Muscle of arm (tissue), 14 donors: ENCODE measurements around the gene MFAP3L. TPM values are rescaled to one million over a fixed set of nuclear protein-coding genes. Genes with fewer than 3 reads are reported as not detected.
"Not testable (repeated sequence)": the region's sequence is repeated elsewhere in the genome, so short reads cannot be mapped to it uniquely, and the experiment has no call there.

ENCODE experiments used
- DNase-seq: peaks from one replicate; pipeline ENCODE4 v3.0.0-alpha.2; 2013
- long read RNA-seq, 11 donors: transcript quantifications; one replicate each; lab custom pipeline, GENCODE V29; 2026
- polyA plus RNA-seq, 12 donors: library from polyadenylated mRNA; unstranded; fragments of 120-200 nt; gene quantifications; one replicate each; pipeline ENCODE4 v1.2.1, GENCODE V29; 2013; ENCODE audit not compliant: insufficient read length in 12 of 12

MFAP3L gene
- polyA plus RNA-seq = 1 to 10 TPM in 10 of 12 donors, not detected in 2; 1.3 to 5.3 (median 2.0) TPM
- long read RNA-seq, donor 1, full-length matches to known transcripts = 1 of 1 reads
- long read RNA-seq, donor 1, partial matches to known transcripts = 0 of 1 reads
- long read RNA-seq, donor 1, other reads (novel, unspliced or antisense) = 0 of 1 reads
- long read RNA-seq, donor 2 = 0 reads
- long read RNA-seq, donor 3, partial matches to known transcripts = 0 of 1 reads
- long read RNA-seq, donor 3, other reads (novel, unspliced or antisense) = 0 of 1 reads
- long read RNA-seq, donor 4 = 0 reads
- long read RNA-seq, donor 5 = 0 reads
- long read RNA-seq, donor 6 = 0 reads
- long read RNA-seq, donor 7 = 0 reads
- long read RNA-seq, donor 8 = 0 reads
- long read RNA-seq, donor 9, partial matches to known transcripts = 0 of 1 reads
- long read RNA-seq, donor 9, other reads (novel, unspliced or antisense) = 0 of 1 reads
- long read RNA-seq, donor 10 = 0 reads
- long read RNA-seq, donor 11 = 0 reads

GRCh38 chr4:170026253-170027021 lies at the start of gene MFAP3L:
Gene MFAP3L (minus strand): TSS chr4:170026395. CDS start chr4:170005877, 20,518 bp downstream.
- peak; percentile 78 for DNase-seq

DNA sequence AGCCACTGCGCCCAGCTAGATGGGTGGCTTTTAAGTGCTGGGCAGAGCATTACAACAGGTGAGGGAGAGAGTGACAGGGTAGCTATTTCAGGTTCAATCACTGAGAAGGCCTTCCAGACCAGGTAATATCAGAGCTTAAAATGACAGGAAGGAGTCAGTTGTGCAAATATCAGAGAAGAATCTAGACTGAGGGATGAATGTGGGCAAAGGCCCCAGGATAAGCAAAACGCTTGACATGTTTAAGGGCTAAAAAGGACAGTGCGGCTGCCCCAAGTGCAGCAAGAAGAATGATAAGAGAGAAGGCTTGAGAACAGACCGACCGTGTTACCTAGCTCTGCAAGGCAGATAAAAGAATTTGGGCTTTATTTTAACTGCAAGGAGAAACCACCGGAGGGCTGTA lies 45.0 kb upstream of the MFAP3L start:
- DNase-seq = no peak

GRCh38 chr4:170068438-170069128 lies 42.4 kb upstream of the MFAP3L start:
- DNase-seq = no peak

DNA sequence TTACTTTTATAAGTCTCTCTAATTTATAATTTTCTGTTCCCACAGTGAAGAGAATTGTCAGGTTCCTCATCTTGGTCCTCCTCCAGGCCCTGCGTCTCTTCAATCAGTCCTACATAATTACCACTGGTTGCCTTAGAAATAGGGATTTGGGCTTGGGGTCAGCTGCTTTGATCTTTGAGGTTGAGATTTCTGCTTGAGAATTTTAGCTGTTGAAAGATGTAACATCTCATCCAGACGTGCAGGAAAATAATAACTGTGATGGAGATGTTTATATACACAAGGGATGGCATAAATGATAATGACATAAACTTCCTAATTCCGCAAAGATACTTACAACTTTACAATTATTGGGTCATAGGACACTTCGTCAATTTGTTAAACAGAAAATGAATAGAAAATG lies 33.2 kb upstream of the MFAP3L start:
- DNase-seq = no peak

DNA sequence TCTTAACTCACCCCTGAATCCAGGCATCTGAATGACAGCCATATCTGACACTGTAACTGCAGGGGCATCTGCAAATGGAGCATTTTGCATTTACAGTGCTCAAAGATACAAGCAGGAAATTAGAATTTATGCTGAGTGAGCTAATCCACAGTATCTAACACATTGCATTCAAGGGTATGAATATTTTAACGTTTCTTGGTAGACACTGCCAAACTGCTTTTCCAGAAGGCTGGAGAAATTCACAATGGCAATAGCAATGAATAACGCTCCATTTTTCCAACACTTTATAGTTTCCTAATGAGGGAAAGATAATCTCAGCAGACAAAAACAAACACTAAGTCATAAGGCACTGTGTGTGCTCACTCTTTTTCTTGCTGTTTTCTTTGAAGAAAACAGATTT lies 32.6 kb upstream of the MFAP3L start:
- no peak for DNase-seq

GRCh38 chr4:170057866-170058265 lies 31.7 kb upstream of the MFAP3L start:
- no peak for DNase-seq

- DNase-seq = no peak
Measured at GRCh38 chr4:170052919-170053318, 26.7 kb upstream of the MFAP3L start.

- DNase-seq = no peak
Measured at GRCh38 chr4:170051402-170051801, 25.2 kb upstream of the MFAP3L start.

DNA sequence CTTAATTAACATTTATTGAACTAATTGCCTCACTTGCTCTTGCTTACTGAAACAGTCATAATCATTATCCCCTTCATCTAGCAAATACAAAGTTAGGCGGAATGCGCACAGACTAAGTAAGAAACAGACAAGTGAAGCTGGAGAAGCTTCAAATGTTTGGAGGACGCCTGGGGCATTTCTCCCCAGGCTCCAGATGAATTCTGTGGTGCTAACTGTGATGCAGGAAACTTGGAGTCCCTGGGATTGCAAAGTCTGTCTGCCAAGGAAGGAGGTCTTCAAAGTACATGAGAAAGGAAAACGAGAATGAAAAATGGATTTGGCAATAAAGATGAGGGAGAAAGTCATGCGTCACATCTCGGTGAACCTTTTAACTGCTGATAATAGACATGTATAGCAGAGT lies 23.6 kb upstream of the MFAP3L start:
- no peak for DNase-seq

- peak; percentile 57 for DNase-seq
Measured at GRCh38 chr4:170047771-170048354, 21.7 kb upstream of the MFAP3L start.

DNA sequence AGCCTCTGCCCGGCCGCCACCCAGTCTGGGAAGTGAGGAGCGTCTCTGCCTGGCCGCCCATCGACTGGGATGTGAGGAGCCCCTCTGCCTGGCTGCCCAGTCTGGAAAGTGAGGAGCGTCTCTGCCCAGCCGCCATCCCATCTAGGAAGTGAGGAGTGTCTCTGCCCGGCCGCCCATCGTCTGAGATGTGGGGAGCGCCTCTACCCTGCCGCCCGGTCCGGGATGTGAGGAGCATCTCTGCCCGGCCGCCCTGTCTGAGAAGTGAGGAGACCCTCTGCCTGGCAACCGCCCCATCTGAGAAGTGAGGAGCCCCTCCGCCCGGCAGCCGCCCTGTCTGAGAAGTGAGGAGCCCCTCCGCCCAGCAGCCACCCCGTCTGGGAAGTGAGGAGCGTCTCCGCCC lies 20.0 kb upstream of the MFAP3L start:
- not testable (repeated sequence) for DNase-seq

DNA sequence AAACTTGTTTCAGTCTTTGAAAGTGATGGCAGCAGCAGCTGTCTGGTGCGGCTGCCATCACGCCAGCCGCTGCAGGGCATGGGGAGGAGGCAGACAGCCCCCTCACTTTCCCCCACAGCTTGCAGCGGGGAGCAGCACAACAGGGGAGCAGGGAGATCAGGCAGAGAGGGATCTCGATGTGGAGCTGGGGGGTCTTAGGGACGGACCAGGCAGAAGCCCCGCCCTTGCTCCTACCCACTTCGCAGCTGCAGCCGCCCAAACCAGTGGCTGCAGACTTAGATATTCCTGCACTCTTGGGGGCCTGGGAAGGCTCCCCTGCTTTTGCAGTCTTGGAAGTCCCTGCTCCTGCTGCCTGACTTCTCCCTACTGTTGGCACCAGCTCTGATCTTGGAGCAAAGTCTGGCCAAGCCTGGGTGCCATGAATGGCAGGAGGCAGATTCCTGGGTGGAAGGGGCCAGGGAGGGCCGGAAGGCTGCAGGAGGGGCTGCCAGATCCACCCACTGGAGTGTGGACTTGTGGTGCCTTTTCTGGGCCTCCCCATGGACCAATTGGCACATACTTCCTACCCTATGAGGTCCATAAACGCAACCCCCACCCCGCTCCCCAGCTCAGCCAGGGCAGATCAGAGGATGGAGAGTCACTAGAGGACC lies 14.0 kb upstream of the MFAP3L start:
- DNase-seq = no peak

- DNase-seq = no peak
Measured at GRCh38 chr4:170038769-170039168, 12.6 kb upstream of the MFAP3L start.

DNA sequence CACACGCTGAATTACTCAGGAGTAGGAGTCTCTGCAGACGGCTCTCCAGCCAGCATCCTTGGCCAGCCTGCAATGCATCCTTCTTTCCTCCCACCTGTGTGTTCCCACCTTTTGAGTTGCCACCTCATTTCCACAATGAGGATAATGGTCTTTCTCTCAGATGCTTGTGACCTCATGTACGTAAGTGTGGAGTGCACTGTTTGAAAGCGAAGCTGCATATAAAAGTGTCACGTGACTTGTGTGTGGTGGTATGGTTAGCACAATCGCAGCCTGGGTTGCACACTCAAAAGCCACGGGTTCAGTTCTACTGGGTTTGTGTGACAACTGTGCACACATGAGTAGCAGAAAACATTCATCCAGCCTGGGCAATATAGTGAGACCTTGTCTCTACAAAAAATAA lies 12.0 kb upstream of the MFAP3L start:
- DNase-seq = no peak

- no peak for DNase-seq
Measured at GRCh38 chr4:170037481-170037880, 11.3 kb upstream of the MFAP3L start.

- DNase-seq = no peak
Measured at GRCh38 chr4:170035845-170036244, 9.7 kb upstream of the MFAP3L start.

DNA sequence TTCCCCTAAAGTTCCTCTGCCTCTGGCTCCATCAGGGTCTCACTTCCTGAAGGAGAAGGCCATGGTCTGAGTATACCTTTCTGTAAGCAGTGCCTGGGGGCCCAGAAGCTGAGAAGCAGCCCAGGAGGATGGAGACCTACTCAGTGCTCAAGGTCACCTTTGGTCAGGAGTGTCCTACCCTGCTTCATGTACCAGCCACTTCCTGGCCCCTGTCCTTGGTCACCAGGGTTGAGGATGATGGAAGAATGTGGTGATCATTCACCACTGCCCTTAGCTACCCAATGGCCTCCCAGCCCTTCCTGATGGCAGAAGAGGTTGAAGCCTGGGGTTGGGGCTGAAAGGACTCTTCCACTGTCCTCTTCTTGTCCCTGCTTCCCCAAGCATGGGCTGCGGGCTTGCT lies 9.0 kb upstream of the MFAP3L start:
- DNase-seq = no peak

DNA sequence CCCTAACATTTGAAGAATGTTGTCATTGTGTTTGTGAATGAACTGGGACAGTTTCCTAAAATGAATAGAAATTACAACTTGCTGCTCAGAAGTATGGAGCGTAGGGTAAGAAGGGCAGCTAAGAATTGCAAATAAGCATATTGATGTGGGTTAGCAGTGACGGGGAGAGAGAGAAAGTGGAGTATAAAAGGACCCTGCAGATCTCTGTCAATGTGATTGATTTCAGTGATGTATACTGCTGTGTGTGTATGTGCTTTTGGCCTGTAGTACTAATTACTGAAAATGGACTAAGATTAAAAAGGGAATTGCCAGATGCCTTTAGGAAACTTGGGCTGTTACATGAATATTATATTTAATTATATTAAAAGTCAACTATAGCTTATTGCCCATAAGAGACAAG lies 7.8 kb upstream of the MFAP3L start:
- no peak for DNase-seq

DNA sequence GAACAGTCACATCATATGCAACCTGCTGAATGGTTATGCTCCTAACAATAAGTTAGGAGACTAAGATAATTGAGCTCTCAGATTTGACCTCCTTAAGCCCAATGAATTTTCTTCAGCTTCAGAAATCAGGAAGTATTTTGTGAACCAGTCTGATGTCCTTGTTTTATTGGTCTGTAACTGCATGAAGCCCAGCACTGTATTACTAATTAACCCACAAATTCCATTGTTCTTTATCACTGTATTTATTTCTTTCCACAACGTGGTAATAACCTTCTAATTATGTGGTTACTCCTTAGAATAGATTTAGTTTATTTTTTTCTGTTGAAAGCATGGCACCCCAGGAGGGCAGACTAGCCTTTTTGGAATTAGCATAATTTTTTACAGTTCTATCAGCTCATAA lies 3.9 kb upstream of the MFAP3L start:
- DNase-seq = no peak

DNA sequence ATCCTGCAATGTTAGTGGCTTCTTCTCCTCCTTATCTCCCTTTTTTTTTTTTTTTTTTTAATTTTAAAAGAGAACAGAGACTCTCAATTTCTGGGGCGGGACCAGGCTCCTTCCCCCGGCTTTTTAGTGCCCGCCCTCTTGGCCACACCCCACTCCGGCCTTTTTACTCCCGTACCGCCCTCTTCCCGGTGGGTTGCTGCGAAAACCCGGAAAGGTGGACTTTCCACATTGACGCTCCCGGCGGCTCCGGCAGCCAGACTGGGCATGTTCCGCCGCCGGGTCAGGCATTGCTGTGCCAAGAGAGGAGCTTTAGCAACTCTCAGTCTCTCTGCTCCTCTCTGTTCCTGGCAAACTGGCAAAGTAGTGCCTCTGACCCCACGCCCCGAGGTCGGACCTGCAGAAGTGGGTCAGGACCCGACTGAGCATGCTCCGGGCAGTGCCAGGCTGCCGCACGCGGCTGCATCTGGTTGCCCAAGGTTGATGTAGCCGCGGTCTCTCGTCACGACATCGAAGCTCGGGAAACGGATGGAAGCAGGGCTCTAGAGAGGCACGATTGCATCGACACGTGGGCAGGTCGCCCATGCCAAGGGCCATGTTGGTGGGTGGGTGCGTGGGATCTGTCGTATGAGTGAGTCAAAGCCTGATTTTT lies 1.1 kb upstream of the MFAP3L start:
- DNase-seq = peak; percentile 96
